ENCODE results near the gene SLC6A15.

Gene SLC6A15

GRCh38 chr12:84912198-84913128 is at the start of gene SLC6A15:
Gene SLC6A15, minus strand, starts transcription at chr12:84912799. Its CDS starts 20,679 bp downstream, at chr12:84892120.
- peak; percentile 81 to 96 (median 91) for DNase-seq
- intact Hi-C loops (cut with DNase I), result loop anchor here (5.0 kb wide), 1 partner anchor 35 kb away; no protein-coding TSS in a partner anchor

GRCh38 chr12:84960918-84961317 is 48.3 kb upstream of the SLC6A15 start:
- DNase-seq, result no peak
- intact Hi-C loops (cut with DNase I), result no loop called here

GRCh38 chr12:84955298-84955697 is 42.7 kb upstream of the SLC6A15 start:
- DNase-seq, result no peak
- intact Hi-C loops (cut with DNase I), result no loop called here

- no peak for DNase-seq
Measured at GRCh38 chr12:84954415-84954814, 41.8 kb upstream of the SLC6A15 start.

GRCh38 chr12:84950971-84951546 is 38.5 kb upstream of the SLC6A15 start:
- no peak for DNase-seq
- intact Hi-C loops (cut with DNase I), result no loop called here

More at GRCh38 chr12:84954415-84954814, 41.8 kb upstream of the SLC6A15 start:
- intact Hi-C loops (cut with DNase I), result no loop called here

GRCh38 chr12:84946753-84947152 is 34.2 kb upstream of the SLC6A15 start:
- no peak for DNase-seq
- intact Hi-C loops (cut with DNase I), result no loop called here

GRCh38 chr12:84937415-84937814 is 24.8 kb upstream of the SLC6A15 start:
- DNase-seq, result no peak
- intact Hi-C loops (cut with DNase I), result no loop called here

- DNase-seq, result no peak
- intact Hi-C loops (cut with DNase I), result no loop called here
Measured at GRCh38 chr12:84929501-84929900, 16.9 kb upstream of the SLC6A15 start.

GRCh38 chr12:84924981-84925380 is 12.4 kb upstream of the SLC6A15 start:
- intact Hi-C loops (cut with DNase I), result no loop called here
- DNase-seq, result no peak

GRCh38 chr12:84922693-84923092 is 10.1 kb upstream of the SLC6A15 start:
- DNase-seq, result no peak
- intact Hi-C loops (cut with DNase I), result no loop called here

- no peak for DNase-seq
- intact Hi-C loops (cut with DNase I), result no loop called here
Measured at GRCh38 chr12:84920331-84920730, 7.7 kb upstream of the SLC6A15 start.

- DNase-seq, result no peak
- intact Hi-C loops (cut with DNase I), result no loop called here
Measured at GRCh38 chr12:84919271-84919670, 6.7 kb upstream of the SLC6A15 start.

- DNase-seq, result peak in 27 of 42 donors; percentile 5 to 65 (median 21)
- intact Hi-C loops (cut with DNase I), result loop anchor here (5.0 kb wide), 1 partner anchor 36 kb away; no protein-coding TSS in a partner anchor
Measured at GRCh38 chr12:84913129-84913515, 523 bp upstream of the SLC6A15 start.

GRCh38 chr12:84911271-84912197 is 1.1 kb downstream of the SLC6A15 start:
- DNase-seq, result peak; percentile 72 to 94 (median 86)
- intact Hi-C loops (cut with DNase I), result loop anchor here (5.0 kb wide), 1 partner anchor 34 kb away; no protein-coding TSS in a partner anchor

- peak in 36 of 42 donors; percentile 8 to 66 (median 26) for DNase-seq
- intact Hi-C loops (cut with DNase I), result loop anchor here (5.0 kb wide), 1 partner anchor 33 kb away; no protein-coding TSS in a partner anchor
Measured at GRCh38 chr12:84910549-84911241, 1.9 kb downstream of the SLC6A15 start.

- DNase-seq, result no peak
- intact Hi-C loops (cut with DNase I), result no loop called here
Measured at GRCh38 chr12:84904051-84904450, 8.5 kb downstream of the SLC6A15 start.

- no peak for DNase-seq
- intact Hi-C loops (cut with DNase I), result no loop called here
Measured at GRCh38 chr12:84891106-84891838, 21.3 kb downstream of the SLC6A15 start.

- intact Hi-C loops (cut with DNase I), result no loop called here
- DNase-seq, result no peak
Measured at GRCh38 chr12:84889818-84890217, 22.8 kb downstream of the SLC6A15 start.
